Measurements from ENCODE around the gene SLC35D2.

DNA sequence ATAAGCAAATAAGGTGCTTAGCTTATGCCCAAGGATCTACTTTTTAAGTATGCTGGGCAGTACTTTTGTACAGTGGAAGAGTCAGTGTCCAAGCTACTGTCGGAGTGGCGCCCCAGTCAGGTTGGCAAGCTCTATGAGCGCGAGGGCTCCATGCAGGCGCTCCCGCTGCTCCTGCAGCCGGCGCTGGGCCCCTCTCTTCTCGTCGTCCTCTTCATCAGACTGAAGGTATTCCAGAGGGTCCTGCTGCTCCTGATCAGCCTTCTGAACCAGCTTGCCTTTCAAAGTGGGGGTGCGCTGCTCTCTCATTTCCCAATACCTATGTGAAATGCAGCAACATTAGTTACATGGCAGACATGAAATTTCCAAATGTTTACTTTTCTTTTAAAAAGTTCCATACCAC lies 4.6 kb upstream of the SLC35D2 start:
- TF ChIP-seq, protein P1, sequence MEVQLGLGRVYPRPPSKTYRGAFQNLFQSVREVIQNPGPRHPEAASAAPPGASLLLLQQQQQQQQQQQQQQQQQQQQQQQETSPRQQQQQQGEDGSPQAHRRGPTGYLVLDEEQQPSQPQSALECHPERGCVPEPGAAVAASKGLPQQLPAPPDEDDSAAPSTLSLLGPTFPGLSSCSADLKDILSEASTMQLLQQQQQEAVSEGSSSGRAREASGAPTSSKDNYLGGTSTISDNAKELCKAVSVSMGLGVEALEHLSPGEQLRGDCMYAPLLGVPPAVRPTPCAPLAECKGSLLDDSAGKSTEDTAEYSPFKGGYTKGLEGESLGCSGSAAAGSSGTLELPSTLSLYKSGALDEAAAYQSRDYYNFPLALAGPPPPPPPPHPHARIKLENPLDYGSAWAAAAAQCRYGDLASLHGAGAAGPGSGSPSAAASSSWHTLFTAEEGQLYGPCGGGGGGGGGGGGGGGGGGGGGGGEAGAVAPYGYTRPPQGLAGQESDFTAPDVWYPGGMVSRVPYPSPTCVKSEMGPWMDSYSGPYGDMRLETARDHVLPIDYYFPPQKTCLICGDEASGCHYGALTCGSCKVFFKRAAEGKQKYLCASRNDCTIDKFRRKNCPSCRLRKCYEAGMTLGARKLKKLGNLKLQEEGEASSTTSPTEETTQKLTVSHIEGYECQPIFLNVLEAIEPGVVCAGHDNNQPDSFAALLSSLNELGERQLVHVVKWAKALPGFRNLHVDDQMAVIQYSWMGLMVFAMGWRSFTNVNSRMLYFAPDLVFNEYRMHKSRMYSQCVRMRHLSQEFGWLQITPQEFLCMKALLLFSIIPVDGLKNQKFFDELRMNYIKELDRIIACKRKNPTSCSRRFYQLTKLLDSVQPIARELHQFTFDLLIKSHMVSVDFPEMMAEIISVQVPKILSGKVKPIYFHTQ (CRISPR knock-in tag; IDR thresholded peaks at IDR 0.05) = no peak
- TF ChIP-seq, protein P2, sequence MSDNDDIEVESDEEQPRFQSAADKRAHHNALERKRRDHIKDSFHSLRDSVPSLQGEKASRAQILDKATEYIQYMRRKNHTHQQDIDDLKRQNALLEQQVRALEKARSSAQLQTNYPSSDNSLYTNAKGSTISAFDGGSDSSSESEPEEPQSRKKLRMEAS (CRISPR knock-in tag; IDR thresholded peaks at IDR 0.05) = no peak
- TF ChIP-seq RELA (CRISPR knock-in tag; IDR thresholded peaks at IDR 0.05; ENCODE audit: borderline replicate concordance) = no peak
- TF ChIP-seq NFYB (CRISPR knock-in tag; conservative IDR thresholded peaks at IDR 0.05; ENCODE audit: low read depth) = no peak
- TF ChIP-seq, protein P3, sequence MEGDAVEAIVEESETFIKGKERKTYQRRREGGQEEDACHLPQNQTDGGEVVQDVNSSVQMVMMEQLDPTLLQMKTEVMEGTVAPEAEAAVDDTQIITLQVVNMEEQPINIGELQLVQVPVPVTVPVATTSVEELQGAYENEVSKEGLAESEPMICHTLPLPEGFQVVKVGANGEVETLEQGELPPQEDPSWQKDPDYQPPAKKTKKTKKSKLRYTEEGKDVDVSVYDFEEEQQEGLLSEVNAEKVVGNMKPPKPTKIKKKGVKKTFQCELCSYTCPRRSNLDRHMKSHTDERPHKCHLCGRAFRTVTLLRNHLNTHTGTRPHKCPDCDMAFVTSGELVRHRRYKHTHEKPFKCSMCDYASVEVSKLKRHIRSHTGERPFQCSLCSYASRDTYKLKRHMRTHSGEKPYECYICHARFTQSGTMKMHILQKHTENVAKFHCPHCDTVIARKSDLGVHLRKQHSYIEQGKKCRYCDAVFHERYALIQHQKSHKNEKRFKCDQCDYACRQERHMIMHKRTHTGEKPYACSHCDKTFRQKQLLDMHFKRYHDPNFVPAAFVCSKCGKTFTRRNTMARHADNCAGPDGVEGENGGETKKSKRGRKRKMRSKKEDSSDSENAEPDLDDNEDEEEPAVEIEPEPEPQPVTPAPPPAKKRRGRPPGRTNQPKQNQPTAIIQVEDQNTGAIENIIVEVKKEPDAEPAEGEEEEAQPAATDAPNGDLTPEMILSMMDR (IDR thresholded peaks at IDR 0.05) = no peak
